ENCODE measurements around the gene KCNIP4. TPM values are rescaled to one million over a fixed set of nuclear protein-coding genes. Genes with fewer than 3 reads are reported as not detected.

The KCNIP4 gene
- total and polyA plus RNA-seq, 2 donors (not counting 3 experiments of a cell fraction or from before 2014, with no cell fraction given) = not detected

- dilution Hi-C loops (cut with MboI; ENCODE audit: extremely low pct_ligation_motif_present, low sequenced_read_pairs) (loop anchor here (25.0 kb wide), 1 partner anchor 220 kb away; no protein-coding TSS in a partner anchor), intact Hi-C loops (cut with micrococcal nuclease) (no loop called here)
- no peak for DNase-seq (ENCODE audit: low read depth, low spot score)
- no peak overlapping the region for H3K4me3 ChIP-seq (replicated peaks in 1 of 3; ENCODE audit: insufficient read depth in 1 of 3, low read depth in 1 of 3, low read length in 3 of 3)
- BruUV-seq (replicated peaks) = no TSS peak
- no peak for FAIRE-seq
- H3K4me2 ChIP-seq (ENCODE audit: insufficient read depth, low read length) = no peak overlapping the region
- CTCF ChIA-PET = interaction anchor here (1.1 to 1.4 kb wide), 3 partner anchors 8 to 246 kb away, joined by 4 to 6 read pairs (median 5); no protein-coding TSS in a partner anchor
- TF ChIP-seq POLR2A (IDR thresholded peaks at IDR 0.05; ENCODE audit: low read depth, low read length) (no peak), CTCF (IDR thresholded peaks at IDR 0.05; ENCODE audit: extremely low read depth in 1 of 2, insufficient read depth in 1 of 2, low read depth in 1 of 2, low read length in 2 of 2) (no peak), MYC (IDR thresholded peaks at IDR 0.05; ENCODE audit: low read depth, low read length) (no peak), JUN (IDR thresholded peaks at IDR 0.05; ENCODE audit: borderline replicate concordance, insufficient read depth, insufficient read length, low read depth) (no peak), MAX (IDR thresholded peaks at IDR 0.05; ENCODE audit: insufficient read depth, insufficient read length) (no peak), POLR2AphosphoS5 (IDR thresholded peaks at IDR 0.05; ENCODE audit: insufficient read depth, low read depth, low read length) (no peak), EZH2 (IDR thresholded peaks at IDR 0.05; ENCODE audit: borderline replicate concordance, low read depth, low read length, severe bottlenecking) (no peak), GATA2 (IDR thresholded peaks at IDR 0.05; ENCODE audit: insufficient read depth, insufficient read length, low read depth, low read length) (no peak), FOS (IDR thresholded peaks at IDR 0.05; ENCODE audit: borderline replicate concordance, insufficient read depth, low read length) (no peak)
- H4K20me1 ChIP-seq (replicated peaks; ENCODE audit: control insufficient read depth, extremely low read depth, insufficient read depth, low read length) = no peaks in the 10 kb centered on the region
- H3K9me1 ChIP-seq (replicated peaks; ENCODE audit: control insufficient read depth, extremely low read depth, insufficient read depth, low read length) = no peaks in the 10 kb centered on the region
- no peak overlapping the region for H3K27ac ChIP-seq (ENCODE audit: insufficient read depth, low read depth, low read length)
- no peak overlapping the region for H3K9ac ChIP-seq (replicated peaks; ENCODE audit: extremely low read depth, insufficient read depth, low read length)
- no peaks in the 10 kb centered on the region for H3K79me2 ChIP-seq (ENCODE audit: control insufficient read depth, insufficient read depth, low read length)
- H3K27me3 ChIP-seq (ENCODE audit: control insufficient read depth in 2 of 2, insufficient read depth in 2 of 2, low read length in 2 of 2) = peaks cover 5% of the 10 kb centered on the region in 2 experiments
- H2AFZ ChIP-seq (ENCODE audit: low read depth, low read length) = no peak overlapping the region
- no peaks in the 10 kb centered on the region for H3K36me3 ChIP-seq (ENCODE audit: control insufficient read depth in 2 of 2, extremely low read depth in 1 of 2, insufficient read depth in 2 of 2, low read length in 2 of 2)
- POLR2A ChIA-PET = no interaction called here
- no peaks in the 10 kb centered on the region for H3K9me3 ChIP-seq (replicated peaks; ENCODE audit: control insufficient read depth, insufficient read depth, low read length)
- no peaks in the 10 kb centered on the region for H3K4me1 ChIP-seq (ENCODE audit: control insufficient read depth, extremely low read depth, insufficient read depth, low read length)
These were observed 191.3 kb downstream of the KCNIP4 start for GRCh38 chr4:21757248-21757647.

Data from endothelial cell of umbilical vein (primary cell).